GM12892 (cell line): ENCODE data around the gene S100A5.

Source experiments
- POLR2A ChIP-seq: IDR thresholded peaks from 2 replicates; pipeline ENCODE4 v1.6.1; 2011; ENCODE audit warnings: low read depth, low read length, control low read depth
- POLR2AphosphoS5 ChIP-seq: IDR thresholded peaks from 2 replicates; pipeline ENCODE4 v1.6.1; 2011; ENCODE audit warnings: low read depth, low read length, control low read depth
- TAF1 ChIP-seq: IDR thresholded peaks from 2 replicates; pipeline ENCODE4 v1.6.1; 2011; ENCODE audit warnings: low read depth, mild to moderate bottlenecking, control low read depth, low read length, borderline replicate concordance

DNA sequence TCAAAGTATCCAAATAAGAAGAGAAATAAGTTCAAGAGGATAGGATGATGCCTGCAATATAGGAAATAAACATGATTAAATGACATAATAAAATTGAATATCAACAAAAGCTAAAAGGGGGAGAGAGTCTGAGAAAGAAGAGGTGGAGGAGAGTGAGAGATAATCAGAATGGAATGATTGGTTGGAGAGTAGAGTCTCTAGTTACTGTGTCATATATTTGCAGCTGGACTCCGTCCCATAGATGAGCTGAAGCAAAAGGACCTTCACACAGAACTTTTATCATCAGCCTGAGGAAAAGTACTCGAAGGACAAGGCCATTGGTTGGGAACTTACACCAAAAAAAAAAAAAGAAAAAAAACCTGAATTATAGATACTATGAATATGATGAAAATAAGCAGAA, 47.7 kb upstream of the S100A5 start:
- no peak for TF ChIP-seq TAF1
- TF ChIP-seq POLR2A: no peak
- TF ChIP-seq POLR2AphosphoS5: no peak
